Measurements from ENCODE around the gene BSPRY.
A peak's percentile ranks its signal among the peaks of the same experiment; 100 is the strongest.
"Not testable (repeated sequence)": the region's sequence is repeated elsewhere in the genome, so short reads cannot be mapped to it uniquely, and the experiment has no call there.

BSPRY gene

GRCh38 chr9:113398796-113399195 is 49.5 kb downstream of the BSPRY start:
- no peak for DNase-seq

GRCh38 chr9:113399646-113400200 is 50.4 kb downstream of the BSPRY start:
- no peak for DNase-seq

- DNase-seq = peak; percentile 95
Measured at GRCh38 chr9:113401027-113401792, 51.9 kb downstream of the BSPRY start, which contains the start of gene ALAD. Gene ALAD (minus strand): TSS chr9:113401284. CDS start chr9:113393559, 7,725 bp downstream.

- DNase-seq = no peak
Measured at GRCh38 chr9:113403646-113404045, 54.3 kb downstream of the BSPRY start.

GRCh38 chr9:113406353-113406752 is 57.0 kb downstream of the BSPRY start:
- not testable (repeated sequence) for DNase-seq

- DNase-seq = peak; percentile 12
Measured at GRCh38 chr9:113406873-113407511, 57.7 kb downstream of the BSPRY start.

- no peak for DNase-seq
Measured at GRCh38 chr9:113409481-113409880, 60.1 kb downstream of the BSPRY start.

GRCh38 chr9:113409883-113410206 is 60.5 kb downstream of the BSPRY start:
- DNase-seq = no peak

GRCh38 chr9:113410207-113410864 is 61.0 kb downstream of the BSPRY start, which contains the start of the genes C9orf43 and POLE3:
Gene C9orf43 (plus strand): TSS chr9:113410747. CDS start chr9:113413494, 2,747 bp downstream.
Gene POLE3 (minus strand): TSS chr9:113410675. CDS start chr9:113410293, 382 bp downstream.
- peak; percentile 85 for DNase-seq

GRCh38 chr9:113416149-113416721 is 66.9 kb downstream of the BSPRY start:
- no peak for DNase-seq

- no peak for DNase-seq
Measured at GRCh38 chr9:113417370-113417769, 68.0 kb downstream of the BSPRY start.
